NCI-H510A (cell line): ENCODE data around the gene C16orf95.

Experiments used
- DNase-seq: peaks from one replicate; lab custom pipeline; 2025; lab: John Stamatoyannopoulos, UW

Gene C16orf95

GRCh38 chr16:87316450-87316922, 706 bp downstream of the C16orf95 start:
- DNase-seq = no peak

GRCh38 chr16:87314990-87315420, 2.2 kb downstream of the C16orf95 start:
- DNase-seq = no peak

- no peak for DNase-seq
These were observed 5.2 kb downstream of the C16orf95 start for GRCh38 chr16:87312008-87312407.

- no peak for DNase-seq
These were observed 5.8 kb downstream of the C16orf95 start for GRCh38 chr16:87311387-87311786.

- DNase-seq = no peak
These were observed 6.6 kb downstream of the C16orf95 start for GRCh38 chr16:87310610-87311009.

- DNase-seq = no peak
These were observed 7.3 kb downstream of the C16orf95 start for GRCh38 chr16:87309620-87310525.

- DNase-seq = no peak
These were observed 8.4 kb downstream of the C16orf95 start for GRCh38 chr16:87308826-87309225.

- no peak for DNase-seq
These were observed 10.7 kb downstream of the C16orf95 start for GRCh38 chr16:87306516-87306915.

GRCh38 chr16:87305505-87306391, 11.4 kb downstream of the C16orf95 start:
- no peak for DNase-seq

GRCh38 chr16:87304951-87305350, 12.2 kb downstream of the C16orf95 start:
- DNase-seq = no peak

- DNase-seq = no peak
These were observed 13.2 kb downstream of the C16orf95 start for GRCh38 chr16:87303962-87304521.

- DNase-seq = no peak
These were observed 13.7 kb downstream of the C16orf95 start for GRCh38 chr16:87303431-87303930.

GRCh38 chr16:87298857-87299465, 18.2 kb downstream of the C16orf95 start:
- no peak for DNase-seq

GRCh38 chr16:87297918-87298631, 19.1 kb downstream of the C16orf95 start:
- no peak for DNase-seq

- DNase-seq = no peak
These were observed 19.8 kb downstream of the C16orf95 start for GRCh38 chr16:87297407-87297806.

GRCh38 chr16:87295661-87296531, 21.3 kb downstream of the C16orf95 start:
- no peak for DNase-seq

GRCh38 chr16:87295259-87295658, 21.9 kb downstream of the C16orf95 start:
- DNase-seq = no peak

- DNase-seq = no peak
These were observed 23.2 kb downstream of the C16orf95 start for GRCh38 chr16:87293990-87294389.

GRCh38 chr16:87291944-87292343, 25.2 kb downstream of the C16orf95 start:
- DNase-seq = no peak

- DNase-seq = no peak
These were observed 28.3 kb downstream of the C16orf95 start for GRCh38 chr16:87288753-87289362.
